ENCODE results near the gene YTHDF2.
A peak's percentile ranks its signal among the peaks of the same experiment; 100 is the strongest.

YTHDF2 gene

GRCh38 chr1:28796352-28797211 is 59.8 kb downstream of the YTHDF2 start:
- DNase-seq (ENCODE audit: low spot score): no peak

DNA sequence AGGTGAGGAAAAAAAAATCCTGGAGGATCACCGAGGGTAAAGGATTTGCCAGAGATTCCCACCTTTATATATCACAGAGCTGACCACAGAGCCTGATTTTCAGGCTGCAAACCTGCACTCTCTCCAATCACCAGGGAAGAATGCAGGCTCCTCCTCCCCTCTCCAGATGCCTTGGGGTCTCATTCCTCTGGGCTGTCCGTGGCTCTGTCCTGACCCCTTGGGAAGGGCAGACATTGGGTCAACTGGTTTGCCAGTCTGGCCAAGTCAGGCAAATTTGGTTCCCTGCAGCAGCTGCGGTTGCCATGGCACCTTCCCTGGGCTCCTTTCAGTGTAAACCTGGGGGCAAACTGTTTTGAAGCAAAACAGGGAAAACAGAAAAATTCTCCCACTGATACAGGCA is 63.6 kb downstream of the YTHDF2 start:
- DNase-seq (ENCODE audit: low spot score) (no peak), FAIRE-seq (no peak)

More at GRCh38 chr1:28796352-28797211, 59.8 kb downstream of the YTHDF2 start:
- FAIRE-seq: no peak

GRCh38 chr1:28801461-28801860 is 64.7 kb downstream of the YTHDF2 start:
- FAIRE-seq (no peak), DNase-seq (ENCODE audit: low spot score) (no peak)

- FAIRE-seq (no peak), DNase-seq (ENCODE audit: low spot score) (no peak)
These were observed 66.3 kb downstream of the YTHDF2 start for GRCh38 chr1:28803051-28803450.

DNA sequence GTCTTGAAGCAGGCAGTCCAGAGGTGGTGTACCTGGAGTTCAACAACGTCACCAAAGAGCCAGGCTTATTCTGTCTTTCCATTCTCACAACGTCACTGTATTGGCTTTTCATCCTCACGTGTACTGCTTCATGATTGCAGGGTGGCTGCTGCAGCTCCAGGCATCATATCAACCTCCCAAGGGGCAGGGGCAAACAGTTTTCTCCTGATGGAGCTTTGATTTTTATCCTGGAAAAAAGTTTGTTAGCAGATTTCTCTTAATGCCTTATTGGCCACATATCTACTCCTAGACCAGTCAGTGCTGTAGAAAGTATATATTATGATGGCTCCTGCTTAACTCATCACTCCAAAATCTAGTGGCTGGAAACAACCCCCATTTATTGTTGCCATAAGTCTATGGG is 66.9 kb downstream of the YTHDF2 start:
- no peak for DNase-seq (ENCODE audit: low spot score)
- no peak for FAIRE-seq

GRCh38 chr1:28804071-28804470 is 67.3 kb downstream of the YTHDF2 start:
- DNase-seq (ENCODE audit: low spot score) (no peak), FAIRE-seq (no peak)

DNA sequence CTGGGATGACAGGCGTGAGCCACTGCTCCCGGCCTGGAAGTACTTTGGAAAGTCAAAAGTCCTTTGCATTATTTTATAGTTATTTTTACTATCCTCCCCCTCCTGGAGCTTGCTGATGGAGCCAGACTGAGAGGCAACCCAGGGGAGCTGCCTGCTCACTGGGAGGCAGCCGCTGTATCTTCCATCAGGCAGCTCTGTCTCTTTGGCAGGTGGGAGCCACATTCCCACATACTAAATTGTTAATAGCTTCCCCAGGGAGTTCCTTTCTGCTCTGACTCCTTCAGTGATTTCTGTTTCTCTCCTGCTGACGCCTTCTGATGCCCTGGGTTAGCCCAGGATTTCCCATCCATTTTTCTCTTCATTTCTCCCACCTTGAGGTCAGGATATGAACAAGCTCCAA is 70.3 kb downstream of the YTHDF2 start:
- FAIRE-seq (no peak), DNase-seq (ENCODE audit: low spot score) (no peak)

DNA sequence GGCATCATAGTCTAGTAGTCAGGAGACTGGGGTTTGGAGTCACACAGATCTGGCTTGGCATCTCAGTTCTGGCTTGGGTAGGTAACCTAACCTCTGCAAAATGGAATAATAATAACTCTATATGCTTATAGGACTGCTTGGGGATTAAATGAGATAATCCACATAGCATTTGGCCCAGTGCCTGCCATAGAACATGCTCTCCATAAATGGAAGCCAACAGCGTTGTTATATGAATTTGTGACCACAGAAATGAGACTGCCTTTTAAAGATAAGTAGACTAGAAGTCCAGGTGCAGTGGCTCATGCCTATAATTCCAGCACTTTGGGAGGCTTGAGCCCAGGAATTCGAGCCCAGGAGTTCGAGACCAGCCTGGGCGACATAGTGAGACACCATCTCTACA is 71.2 kb downstream of the YTHDF2 start:
- FAIRE-seq: no peak
- DNase-seq (ENCODE audit: low spot score): no peak

- no peak for FAIRE-seq
- no peak for DNase-seq (ENCODE audit: low spot score)
These were observed 74.6 kb downstream of the YTHDF2 start for GRCh38 chr1:28811369-28811765.

DNA sequence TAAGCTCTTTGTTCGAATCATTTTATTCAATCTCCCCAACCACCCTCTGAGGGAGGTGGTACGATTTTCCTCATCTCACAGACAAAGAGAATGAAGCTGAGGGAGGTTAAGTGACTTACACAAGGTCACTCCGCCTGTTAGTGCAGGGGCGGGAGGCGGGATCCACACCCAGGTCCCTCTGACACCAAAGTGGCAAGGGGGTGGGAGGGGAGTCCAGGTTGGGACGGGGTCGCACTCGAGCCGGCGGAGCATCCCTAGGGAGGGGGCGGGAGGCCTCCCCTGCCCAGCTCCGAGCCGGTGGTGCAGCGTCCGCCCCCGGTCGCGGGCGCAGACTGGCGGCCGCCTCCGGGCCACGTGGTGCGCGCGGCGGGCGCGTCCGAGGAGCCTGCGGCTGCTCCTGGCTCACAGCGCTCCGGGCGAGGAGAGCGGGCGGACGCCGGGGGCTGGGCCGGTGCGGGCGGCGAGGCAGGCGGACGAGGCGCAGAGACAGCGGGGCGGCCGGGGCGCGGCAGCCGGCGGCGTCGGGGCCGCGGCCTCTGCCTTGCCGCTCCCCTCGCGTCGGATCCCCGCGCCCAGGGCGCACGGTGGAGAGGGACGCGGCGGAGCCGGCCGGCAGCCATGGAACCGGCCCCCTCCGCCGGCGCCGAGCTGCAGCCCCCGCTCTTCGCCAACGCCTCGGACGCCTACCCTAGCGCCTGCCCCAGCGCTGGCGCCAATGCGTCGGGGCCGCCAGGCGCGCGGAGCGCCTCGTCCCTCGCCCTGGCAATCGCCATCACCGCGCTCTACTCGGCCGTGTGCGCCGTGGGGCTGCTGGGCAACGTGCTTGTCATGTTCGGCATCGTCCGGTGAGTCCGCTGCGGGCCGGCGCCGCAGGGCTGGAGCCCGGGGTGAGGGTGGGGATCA is 75.3 kb downstream of the YTHDF2 start, which contains the start of gene OPRD1:
Gene OPRD1, plus strand, starts transcription at position 405 of the 903 bp plus-strand sequence. Its CDS starts 214 bp downstream, at position 619.
- FAIRE-seq: no peak
- DNase-seq (ENCODE audit: low spot score): peak; percentile 48

- no peak for DNase-seq (ENCODE audit: low spot score)
- FAIRE-seq: no peak
These were observed 76.1 kb downstream of the YTHDF2 start for GRCh38 chr1:28812669-28813468.

- FAIRE-seq: no peak
- DNase-seq (ENCODE audit: low spot score): no peak
These were observed 77.3 kb downstream of the YTHDF2 start for GRCh38 chr1:28813931-28814465.

DNA sequence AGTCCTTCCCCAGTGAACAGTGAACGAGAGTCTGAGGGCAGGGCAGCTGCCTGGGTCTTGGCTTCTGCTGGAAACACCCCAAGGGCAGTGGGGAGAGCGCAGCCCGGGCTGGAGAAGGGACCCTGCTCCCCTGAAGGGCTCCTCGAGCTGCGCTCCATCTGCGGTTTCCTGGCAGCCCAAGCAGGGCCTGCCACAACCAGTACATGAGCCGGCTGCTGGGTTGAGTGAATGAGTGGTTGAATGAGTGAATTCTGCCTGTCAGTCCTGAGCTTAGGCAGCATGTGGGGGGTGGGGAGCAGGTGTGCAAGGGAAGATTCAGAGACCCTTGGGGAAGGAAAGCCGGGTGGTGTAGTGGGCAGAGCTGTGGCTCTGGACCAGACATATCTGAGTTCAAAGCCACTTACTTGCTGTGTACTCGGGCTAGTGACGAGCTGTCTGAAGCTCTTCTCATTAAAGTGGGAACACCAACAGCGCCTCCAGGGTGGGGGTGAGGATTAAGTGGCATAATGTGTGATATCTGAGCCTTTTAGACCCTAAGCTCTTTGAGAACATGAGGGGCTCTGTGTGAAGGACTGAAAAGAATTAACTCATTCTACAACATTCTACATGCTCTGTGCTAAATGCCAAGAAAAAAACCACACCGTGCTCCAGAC is 78.9 kb downstream of the YTHDF2 start:
- no peak for FAIRE-seq
- DNase-seq (ENCODE audit: low spot score): no peak

GRCh38 chr1:28817133-28817532 is 80.4 kb downstream of the YTHDF2 start:
- DNase-seq (ENCODE audit: low spot score): no peak

DNA sequence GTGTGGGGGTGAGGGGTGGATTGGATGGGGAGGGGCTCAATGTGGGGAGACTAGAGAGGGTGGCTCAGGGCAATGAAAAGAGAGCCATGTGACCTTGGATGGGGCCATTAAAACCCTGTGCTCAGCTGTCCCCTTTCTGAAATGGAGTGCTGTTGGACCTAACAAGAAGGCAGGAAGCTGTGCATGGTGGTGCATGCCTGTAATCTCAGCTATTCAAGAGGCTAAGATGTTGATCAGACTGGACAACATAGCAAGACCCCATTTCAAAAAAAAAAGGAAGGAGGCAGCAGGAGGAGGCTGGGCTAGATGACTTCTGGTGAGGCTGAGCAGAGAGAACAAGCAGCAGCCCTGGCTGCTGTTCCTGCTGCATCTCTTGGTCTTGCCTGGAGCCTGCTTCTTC is 82.3 kb downstream of the YTHDF2 start:
- DNase-seq (ENCODE audit: low spot score) (no peak), FAIRE-seq (no peak)

More at GRCh38 chr1:28817133-28817532, 80.4 kb downstream of the YTHDF2 start:
- FAIRE-seq: no peak
